CD4-positive, alpha-beta T cell (primary cell): ENCODE measurements around the gene GABRR2. TPM values are rescaled to one million over a fixed set of nuclear protein-coding genes. Genes with fewer than 3 reads are reported as not detected.

ENCODE experiments used
- ATAC-seq: fragments of 200-7000 bp; cut with Tn5 transposase; one replicate; pipeline ENCODE4 v1.10.0; 2022; ENCODE audit warnings: mild to moderate bottlenecking; ENCODE audit not compliant: poor library complexity
- CTCF ChIA-PET: fragments of 350-600 bp; sonication (Branson Sonifier 250); formaldehyde crosslinking; loops from one replicate; lab custom pipeline; 2021; ENCODE audit warnings: antibody characterized with exemption, inconsistent platforms; lab: Charles Lee
- POLR2A ChIA-PET: fragments of 350-600 bp; sonication (Branson Sonifier 250); formaldehyde crosslinking; loops from one replicate; lab custom pipeline; 2021; ENCODE audit warnings: antibody characterized with exemption, inconsistent platforms; lab: Charles Lee
- DNase-seq, 14 experiments: peaks; one replicate each; pipeline ENCODE4 v3.0.0-alpha.2; 2013 to 2020; ENCODE audit warnings: mixed read lengths in 2 of 14
- H3K27ac ChIP-seq, 2 donors: one replicate each; pipeline versions ENCODE4 v1.5.1 to v1.7.0; 2013; ENCODE audit warnings: low read length in 2 of 2, low read depth in 1 of 2, mild to moderate bottlenecking in 1 of 2
- H3K27me3 ChIP-seq, 2 experiments: 1 replicate in 1 of 2; 2 replicates in 1 of 2; pipeline versions ENCODE4 v1.6.1 to v1.7.0; 2013; ENCODE audit warnings: low read length in 2 of 2, control low read depth in 1 of 2, mild to moderate bottlenecking in 1 of 2, moderate library complexity in 1 of 2; ENCODE audit not compliant: insufficient read depth in 2 of 2, control insufficient read depth in 1 of 2
- H3K36me3 ChIP-seq: one replicate; pipeline ENCODE4 v1.6.1; 2013; ENCODE audit warnings: low read length, control low read depth; ENCODE audit not compliant: insufficient read depth
- H3K4me1 ChIP-seq: one replicate; pipeline ENCODE4 v1.6.1; 2013; ENCODE audit warnings: low read length, control low read depth; ENCODE audit not compliant: insufficient read depth
- H3K4me3 ChIP-seq: one replicate; pipeline ENCODE4 v1.5.1; 2013; ENCODE audit warnings: mild to moderate bottlenecking, low read length, moderate library complexity
- H3K9me3 ChIP-seq, 2 experiments: 1 replicate in 1 of 2; 2 replicates in 1 of 2; pipeline versions ENCODE4 v1.6.1 to v1.7.0; 2013; ENCODE audit warnings: low read length in 2 of 2, mild to moderate bottlenecking in 2 of 2, control low read depth in 1 of 2, moderate library complexity in 1 of 2; ENCODE audit not compliant: control insufficient read depth in 1 of 2, insufficient read depth in 1 of 2
- H3K27ac Mint-ChIP-seq: one replicate; pipeline ENCODE4 v1.8.0; 2020; ENCODE audit warnings: mixed read lengths
- H3K27me3 Mint-ChIP-seq: one replicate; pipeline ENCODE4 v1.8.0; 2021; ENCODE audit warnings: mixed read lengths
- H3K36me3 Mint-ChIP-seq: one replicate; pipeline ENCODE4 v1.8.0; 2021; ENCODE audit warnings: low read depth, mixed read lengths
- H3K4me1 Mint-ChIP-seq: one replicate; pipeline ENCODE4 v1.8.0; 2021; ENCODE audit warnings: low read depth, mixed read lengths
- H3K4me3 Mint-ChIP-seq: one replicate; pipeline ENCODE4 v1.8.0; 2020; ENCODE audit warnings: mild to moderate bottlenecking, mixed read lengths
- H3K9me3 Mint-ChIP-seq: one replicate; pipeline ENCODE4 v1.8.0; 2020; ENCODE audit warnings: mixed read lengths
- CTCF ChIP-seq: fragments of 200-600 bp; IDR thresholded peaks from one replicate; pipeline ENCODE4 v1.8.0; 2022; ENCODE audit warnings: antibody characterized with exemption, mild to moderate bottlenecking
- intact Hi-C, 2 experiments: fragments of 100-400 bp; cut with DNase I in 1 of 2; cut with micrococcal nuclease in 1 of 2; formaldehyde crosslinking; loops; one replicate each; pipeline versions ENCODE4 v1.15.1 to v1.9.0; 2023 to 2025; cut with DNase I, micrococcal nuclease
- total RNA-seq, 174 experiments: library from RNA in 2 of 174; stranded (reverse) in 2 of 174; gene quantifications; one replicate each; pipeline ENCODE4 v1.2.3 and lab custom pipeline; 2021 to 2026

The GABRR2 gene
- total RNA-seq, 2 experiments from 2014 or later, result 0.47 to 0.49 TPM

GRCh38 chr6:89258912-89259311 lies 56.2 kb downstream of the GABRR2 start:
- no peak overlapping the region for H3K27ac ChIP-seq
- no peaks in the 10 kb centered on the region for H3K36me3 ChIP-seq
- peaks cover 8% of the 10 kb centered on the region for H3K4me1 Mint-ChIP-seq
- H3K9me3 Mint-ChIP-seq, result no peaks in the 10 kb centered on the region
- DNase-seq (no peak), ATAC-seq (no peak)
- H3K27me3 Mint-ChIP-seq, result no peaks in the 10 kb centered on the region
- H3K9me3 ChIP-seq, result no peaks in the 10 kb centered on the region
- H3K27ac Mint-ChIP-seq, result no peak overlapping the region
- CTCF ChIA-PET, result no interaction called here
- no peak for TF ChIP-seq CTCF
- peaks cover 0 to 3% of the 10 kb centered on the region in 2 experiments for H3K27me3 ChIP-seq
- intact Hi-C loops, result no loop called here
- POLR2A ChIA-PET, result no interaction called here
- no peak overlapping the region for H3K4me3 ChIP-seq
- no peaks in the 10 kb centered on the region for H3K36me3 Mint-ChIP-seq
- no peak overlapping the region for H3K4me3 Mint-ChIP-seq
- H3K4me1 ChIP-seq, result no peaks in the 10 kb centered on the region

GRCh38 chr6:89257781-89258180 lies 57.3 kb downstream of the GABRR2 start:
- Histone ChIP-seq H3K9me3 (no peaks in the 10 kb centered on the region), H3K4me1 (no peaks in the 10 kb centered on the region), H3K27ac (no peak overlapping the region), H3K36me3 (no peaks in the 10 kb centered on the region), H3K27me3 (peaks cover 0 to 3% of the 10 kb centered on the region in 2 experiments), H3K4me3 (no peak overlapping the region)
- POLR2A ChIA-PET, result no interaction called here
- no peak for ATAC-seq
- TF ChIP-seq CTCF, result no peak
- Mint-ChIP-seq H3K4me1 (peaks cover 8% of the 10 kb centered on the region), H3K27ac (no peak overlapping the region), H3K36me3 (no peaks in the 10 kb centered on the region), H3K4me3 (no peak overlapping the region), H3K27me3 (no peaks in the 10 kb centered on the region), H3K9me3 (no peaks in the 10 kb centered on the region)
- intact Hi-C loops, result no loop called here
- no peak for DNase-seq
- CTCF ChIA-PET, result no interaction called here

- DNase-seq, result no peak
- Histone ChIP-seq H3K9me3 (no peaks in the 10 kb centered on the region), H3K36me3 (no peaks in the 10 kb centered on the region), H3K4me1 (no peaks in the 10 kb centered on the region), H3K4me3 (no peak overlapping the region), H3K27ac (no peak overlapping the region), H3K27me3 (peaks cover 0 to 3% of the 10 kb centered on the region in 2 experiments)
- H3K9me3 Mint-ChIP-seq, result no peaks in the 10 kb centered on the region
- H3K4me1 Mint-ChIP-seq, result peaks cover 8% of the 10 kb centered on the region
- H3K36me3 Mint-ChIP-seq, result no peaks in the 10 kb centered on the region
- no peak for TF ChIP-seq CTCF
- no peak overlapping the region for H3K27ac Mint-ChIP-seq
- ATAC-seq, result no peak
- intact Hi-C loops, result no loop called here
- POLR2A ChIA-PET, result no interaction called here
- H3K27me3 Mint-ChIP-seq, result no peaks in the 10 kb centered on the region
- no peak overlapping the region for H3K4me3 Mint-ChIP-seq
- CTCF ChIA-PET, result no interaction called here
Observed at GRCh38 chr6:89257346-89257745, 57.8 kb downstream of the GABRR2 start.
